ENCODE data around the gene CTIF.

The CTIF gene

GRCh38 chr18:48840491-48840877, 301.7 kb downstream of the CTIF start:
- Histone ChIP-seq H3K18ac (ENCODE audit: low read length) (no peak overlapping the region), H2AK5ac (ENCODE audit: low read depth, low read length) (no peak overlapping the region), H3K4me2 (ENCODE audit: insufficient read depth, low read length, poor library complexity, severe bottlenecking) (no peak overlapping the region), H3K9me3 (replicated peaks in 1 of 2; ENCODE audit: control insufficient read depth in 2 of 2, insufficient read depth in 1 of 2, low read depth in 1 of 2, low read length in 2 of 2) (no peaks in the 10 kb centered on the region), H2BK120ac (ENCODE audit: low read depth, low read length) (no peak overlapping the region), H3K27ac (replicated peaks; ENCODE audit: low read length) (no peak overlapping the region), H3K79me1 (ENCODE audit: low read depth, low read length) (no peaks in the 10 kb centered on the region), H3K4me1 (ENCODE audit: control insufficient read depth in 2 of 2, insufficient read depth in 1 of 2, low read depth in 1 of 2, low read length in 2 of 2) (peaks cover 11 to 38% of the 10 kb centered on the region in 2 donors), H2BK5ac (ENCODE audit: low read length) (no peak overlapping the region), H3K27me3 (ENCODE audit: control insufficient read depth in 3 of 3, insufficient read depth in 3 of 3, low read depth in 1 of 3, low read length in 3 of 3) (no peaks in the 10 kb centered on the region), H4K8ac (ENCODE audit: low read depth, low read length) (no peak overlapping the region), H2BK15ac (ENCODE audit: low read length) (no peak overlapping the region), H3K36me3 (replicated peaks in 1 of 2; ENCODE audit: control insufficient read depth in 2 of 2, insufficient read depth in 2 of 2, low read length in 2 of 2) (no peaks in the 10 kb centered on the region), H2BK12ac (ENCODE audit: low read length) (no peak overlapping the region), H3K9ac (ENCODE audit: low read depth, low read length, poor library complexity) (no peak overlapping the region), H3K23ac (ENCODE audit: low read depth, low read length, poor library complexity) (no peak overlapping the region), H3K14ac (ENCODE audit: low read length) (no peak overlapping the region), H3K4ac (ENCODE audit: low read length) (no peak overlapping the region), H2AFZ (ENCODE audit: low read length) (no peak overlapping the region), H3K4me3 (ENCODE audit: low read length in 2 of 2) (no peak overlapping the region), H4K91ac (ENCODE audit: low read depth, low read length, poor library complexity) (no peak overlapping the region)
- no peak for DNase-seq (ENCODE audit: low spot score)
- no CpG with 5 or more reads among the region's 3 CpGs for WGBS, 2 donors (ENCODE audit: extremely low coverage in 2 of 2, insufficient read length in 2 of 2, insufficient replicate concordance in 1 of 2)

- H3K4me3 ChIP-seq (ENCODE audit: low read length in 2 of 2), result peak overlapping the region in 1 of 2 donors; percentile 33
Measured at GRCh38 chr18:48841381-48842258, 302.8 kb downstream of the CTIF start.

GRCh38 chr18:48842259-48843061, 303.6 kb downstream of the CTIF start:
- Histone ChIP-seq H3K4me3 (ENCODE audit: low read length in 2 of 2) (peak overlapping the region in 1 of 2 donors; percentile 33), H2AK5ac (ENCODE audit: low read depth, low read length) (no peak overlapping the region), H3K23ac (ENCODE audit: low read depth, low read length, poor library complexity) (no peak overlapping the region), H3K9ac (ENCODE audit: low read depth, low read length, poor library complexity) (peak overlapping the region; percentile 46), H2BK120ac (ENCODE audit: low read depth, low read length) (no peak overlapping the region), H3K4me1 (ENCODE audit: control insufficient read depth in 2 of 2, insufficient read depth in 1 of 2, low read depth in 1 of 2, low read length in 2 of 2) (peaks cover 7 to 33% of the 10 kb centered on the region in 2 donors), H3K27ac (replicated peaks; ENCODE audit: low read length) (no peak overlapping the region), H3K36me3 (replicated peaks in 1 of 2; ENCODE audit: control insufficient read depth in 2 of 2, insufficient read depth in 2 of 2, low read length in 2 of 2) (no peaks in the 10 kb centered on the region), H4K91ac (ENCODE audit: low read depth, low read length, poor library complexity) (no peak overlapping the region), H2BK15ac (ENCODE audit: low read length) (no peak overlapping the region), H3K27me3 (ENCODE audit: control insufficient read depth in 3 of 3, insufficient read depth in 3 of 3, low read depth in 1 of 3, low read length in 3 of 3) (no peaks in the 10 kb centered on the region), H3K14ac (ENCODE audit: low read length) (no peak overlapping the region), H3K4me2 (ENCODE audit: insufficient read depth, low read length, poor library complexity, severe bottlenecking) (no peak overlapping the region), H2BK5ac (ENCODE audit: low read length) (no peak overlapping the region), H3K79me1 (ENCODE audit: low read depth, low read length) (no peaks in the 10 kb centered on the region), H3K18ac (ENCODE audit: low read length) (peak overlapping the region; percentile 40), H3K9me3 (replicated peaks in 1 of 2; ENCODE audit: control insufficient read depth in 2 of 2, insufficient read depth in 1 of 2, low read depth in 1 of 2, low read length in 2 of 2) (no peaks in the 10 kb centered on the region), H3K4ac (ENCODE audit: low read length) (no peak overlapping the region), H4K8ac (ENCODE audit: low read depth, low read length) (no peak overlapping the region), H2AFZ (ENCODE audit: low read length) (peak overlapping the region; percentile 88), H2BK12ac (ENCODE audit: low read length) (no peak overlapping the region)
- WGBS, 2 donors (ENCODE audit: extremely low coverage in 2 of 2, insufficient read length in 2 of 2, insufficient replicate concordance in 1 of 2), result no CpG with 5 or more reads among the region's 19 CpGs
- no peak for DNase-seq (ENCODE audit: low spot score)

More at GRCh38 chr18:48841381-48842258, 302.8 kb downstream of the CTIF start:
- Histone ChIP-seq H3K4me2 (ENCODE audit: insufficient read depth, low read length, poor library complexity, severe bottlenecking) (no peak overlapping the region), H3K79me1 (ENCODE audit: low read depth, low read length) (no peaks in the 10 kb centered on the region), H2AFZ (ENCODE audit: low read length) (peak overlapping the region; percentile 88), H4K8ac (ENCODE audit: low read depth, low read length) (no peak overlapping the region), H3K4ac (ENCODE audit: low read length) (no peak overlapping the region), H3K27ac (replicated peaks; ENCODE audit: low read length) (no peak overlapping the region), H3K27me3 (ENCODE audit: control insufficient read depth in 3 of 3, insufficient read depth in 3 of 3, low read depth in 1 of 3, low read length in 3 of 3) (no peaks in the 10 kb centered on the region), H3K18ac (ENCODE audit: low read length) (peak overlapping the region; percentile 87), H3K9me3 (replicated peaks in 1 of 2; ENCODE audit: control insufficient read depth in 2 of 2, insufficient read depth in 1 of 2, low read depth in 1 of 2, low read length in 2 of 2) (no peaks in the 10 kb centered on the region), H3K23ac (ENCODE audit: low read depth, low read length, poor library complexity) (no peak overlapping the region), H3K14ac (ENCODE audit: low read length) (peak overlapping the region; percentile 4), H3K4me1 (ENCODE audit: control insufficient read depth in 2 of 2, insufficient read depth in 1 of 2, low read depth in 1 of 2, low read length in 2 of 2) (peaks cover 7 to 33% of the 10 kb centered on the region in 2 donors), H2AK5ac (ENCODE audit: low read depth, low read length) (peak overlapping the region; percentile 22), H3K9ac (ENCODE audit: low read depth, low read length, poor library complexity) (no peak overlapping the region), H2BK12ac (ENCODE audit: low read length) (no peak overlapping the region), H4K91ac (ENCODE audit: low read depth, low read length, poor library complexity) (no peak overlapping the region), H2BK15ac (ENCODE audit: low read length) (peak overlapping the region; percentile 35), H2BK120ac (ENCODE audit: low read depth, low read length) (no peak overlapping the region), H2BK5ac (ENCODE audit: low read length) (peak overlapping the region; percentile 72), H3K36me3 (replicated peaks in 1 of 2; ENCODE audit: control insufficient read depth in 2 of 2, insufficient read depth in 2 of 2, low read length in 2 of 2) (no peaks in the 10 kb centered on the region)
- no peak for DNase-seq (ENCODE audit: low spot score)
- no CpG with 5 or more reads among the region's 31 CpGs for WGBS, 2 donors (ENCODE audit: extremely low coverage in 2 of 2, insufficient read length in 2 of 2, insufficient replicate concordance in 1 of 2)

DNA sequence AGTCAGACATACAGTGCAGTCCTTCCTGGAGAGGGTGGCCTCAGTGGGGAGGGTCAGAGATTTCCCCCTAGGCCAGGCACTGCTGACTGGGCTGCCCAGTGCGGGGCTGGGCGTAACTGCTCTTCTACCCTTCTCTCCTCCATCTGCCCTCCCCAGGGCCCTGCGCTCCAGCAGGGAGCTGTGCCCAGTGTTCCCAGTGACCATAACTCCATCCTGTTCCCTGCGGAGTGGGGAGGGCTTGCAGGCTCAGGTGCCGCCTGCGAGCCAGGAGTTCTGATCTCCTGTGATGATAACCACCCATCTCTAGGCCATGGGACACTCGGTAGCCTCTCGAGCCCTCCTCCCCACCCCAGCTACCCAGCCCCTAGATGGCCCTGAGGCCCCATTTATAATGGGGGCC, 304.3 kb downstream of the CTIF start:
- H2AK5ac ChIP-seq (ENCODE audit: low read depth, low read length), result peak overlapping the region; percentile 72
- no peak overlapping the region for H3K23ac ChIP-seq (ENCODE audit: low read depth, low read length, poor library complexity)
- H4K8ac ChIP-seq (ENCODE audit: low read depth, low read length), result no peak overlapping the region
- no peak for DNase-seq (ENCODE audit: low spot score)
- no peak overlapping the region for H2AFZ ChIP-seq (ENCODE audit: low read length)
- no peak overlapping the region for H4K91ac ChIP-seq (ENCODE audit: low read depth, low read length, poor library complexity)
- H3K4me3 ChIP-seq (ENCODE audit: low read length in 2 of 2), result peak overlapping the region in 1 of 2 donors; percentile 33
- no peaks in the 10 kb centered on the region for H3K36me3 ChIP-seq (replicated peaks in 1 of 2; ENCODE audit: control insufficient read depth in 2 of 2, insufficient read depth in 2 of 2, low read length in 2 of 2)
- peak overlapping the region; percentile 57 for H3K18ac ChIP-seq (ENCODE audit: low read length)
- WGBS, 2 donors (ENCODE audit: extremely low coverage in 2 of 2, insufficient read length in 2 of 2, insufficient replicate concordance in 1 of 2), result no CpG with 5 or more reads among the region's 8 CpGs
- no peak overlapping the region for H2BK12ac ChIP-seq (ENCODE audit: low read length)
- no peak overlapping the region for H2BK5ac ChIP-seq (ENCODE audit: low read length)
- H2BK120ac ChIP-seq (ENCODE audit: low read depth, low read length), result no peak overlapping the region
- no peak overlapping the region for H3K27ac ChIP-seq (replicated peaks; ENCODE audit: low read length)
- H3K9ac ChIP-seq (ENCODE audit: low read depth, low read length, poor library complexity), result no peak overlapping the region
- peaks cover 12 to 36% of the 10 kb centered on the region in 2 donors for H3K4me1 ChIP-seq (ENCODE audit: control insufficient read depth in 2 of 2, insufficient read depth in 1 of 2, low read depth in 1 of 2, low read length in 2 of 2)
- H3K79me1 ChIP-seq (ENCODE audit: low read depth, low read length), result no peaks in the 10 kb centered on the region
- no peak overlapping the region for H2BK15ac ChIP-seq (ENCODE audit: low read length)
- H3K9me3 ChIP-seq (replicated peaks in 1 of 2; ENCODE audit: control insufficient read depth in 2 of 2, insufficient read depth in 1 of 2, low read depth in 1 of 2, low read length in 2 of 2), result no peaks in the 10 kb centered on the region
- no peaks in the 10 kb centered on the region for H3K27me3 ChIP-seq (ENCODE audit: control insufficient read depth in 3 of 3, insufficient read depth in 3 of 3, low read depth in 1 of 3, low read length in 3 of 3)
- H3K4ac ChIP-seq (ENCODE audit: low read length), result no peak overlapping the region
- no peak overlapping the region for H3K14ac ChIP-seq (ENCODE audit: low read length)
- no peak overlapping the region for H3K4me2 ChIP-seq (ENCODE audit: insufficient read depth, low read length, poor library complexity, severe bottlenecking)
